NOMO-1 treated with DMSO at 0.1 percent for 48 hours (cell line): Measurements from ENCODE around the gene AMIGO1.

Source experiments
- DNase-seq: peaks from one replicate; lab custom pipeline; 2025; ENCODE audit not compliant: unreplicated experiment; lab: John Stamatoyannopoulos, UW

AMIGO1 gene

GRCh38 chr1:109466125-109466451 lies 43.4 kb downstream of the AMIGO1 start:
- no peak for DNase-seq

DNA sequence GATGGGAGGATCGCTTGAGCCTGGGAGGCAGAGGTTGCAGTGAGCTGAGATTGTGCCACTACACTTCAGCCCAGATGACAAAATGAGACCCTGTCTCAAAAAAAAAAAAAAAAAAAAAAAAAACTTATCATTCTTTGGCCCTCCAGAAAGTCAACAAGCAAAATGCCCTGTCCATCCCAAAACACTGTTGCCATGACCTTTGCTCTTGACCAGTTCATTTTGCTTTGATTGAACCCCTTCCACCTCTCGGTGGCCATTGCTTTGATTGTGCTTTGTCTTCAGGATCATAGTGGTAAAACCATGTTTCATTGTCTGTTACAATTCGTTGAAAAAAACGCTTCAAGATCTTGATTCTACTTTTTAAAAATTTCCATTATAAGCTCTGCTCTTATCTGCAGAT lies 51.7 kb downstream of the AMIGO1 start:
- no peak for DNase-seq

DNA sequence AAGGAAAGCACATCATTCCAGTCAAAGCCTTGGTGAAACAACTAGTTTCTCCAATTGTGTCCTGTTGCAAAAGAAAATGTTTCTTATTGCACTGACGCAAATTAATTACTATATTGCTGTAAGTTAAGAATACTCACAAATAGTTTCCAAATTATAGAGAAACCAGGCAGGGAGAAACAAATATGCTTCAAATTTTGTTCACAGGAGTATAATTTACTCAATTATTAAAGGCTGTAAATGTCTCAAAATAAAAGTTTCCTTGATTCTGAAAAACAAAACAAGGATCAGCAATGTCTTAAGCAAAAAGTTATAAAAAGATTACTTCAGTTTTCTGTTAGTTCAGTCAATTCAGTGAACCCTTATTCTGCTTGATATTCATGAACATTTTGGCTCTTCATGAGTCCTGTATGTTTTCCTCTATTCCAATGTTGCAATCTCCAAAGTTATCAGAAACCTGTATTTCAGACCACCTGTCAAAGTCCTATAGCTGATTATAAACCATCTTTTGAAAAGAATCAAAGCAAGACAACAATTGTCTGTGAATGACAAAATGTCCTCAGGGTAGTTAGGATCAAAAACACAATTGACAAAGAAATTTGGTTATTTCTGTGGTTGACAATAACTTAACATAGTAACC lies 54.9 kb downstream of the AMIGO1 start:
- DNase-seq = no peak
